ENCODE measurements around the gene ADRA2C.

ADRA2C gene

DNA sequence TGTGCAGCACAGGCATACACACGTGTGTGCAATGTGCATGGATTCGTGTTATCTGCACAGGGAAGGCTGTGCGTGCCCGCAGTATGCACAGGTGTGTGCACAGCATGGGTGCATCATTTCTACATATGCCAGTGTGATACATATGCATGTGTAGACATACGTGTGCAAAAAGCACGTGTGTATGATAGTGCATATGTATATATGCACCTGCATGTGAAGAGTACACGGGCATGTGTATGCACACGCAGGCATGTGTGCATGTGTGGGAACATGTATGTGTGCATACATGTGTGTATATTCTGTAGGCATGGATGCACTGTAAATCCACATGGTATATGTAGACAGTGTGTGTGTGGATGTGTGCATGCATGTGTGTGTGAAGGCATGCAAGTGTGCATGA lies 3.9 kb upstream of the ADRA2C start:
- Histone ChIP-seq H3K4me3 (ENCODE audit: low read depth in 1 of 2, low read length in 1 of 2) (no peak overlapping the region), H3K27ac (no peak overlapping the region), H3K27me3 (peaks cover 52% of the 10 kb centered on the region), H3K4me1 (ENCODE audit: control insufficient read depth in 1 of 2, insufficient read depth in 1 of 2, low read depth in 1 of 2, low read length in 1 of 2) (no peaks in the 10 kb centered on the region), H3K36me3 (no peaks in the 10 kb centered on the region), H3K9me3 (no peaks in the 10 kb centered on the region)
- TF ChIP-seq, protein P1, sequence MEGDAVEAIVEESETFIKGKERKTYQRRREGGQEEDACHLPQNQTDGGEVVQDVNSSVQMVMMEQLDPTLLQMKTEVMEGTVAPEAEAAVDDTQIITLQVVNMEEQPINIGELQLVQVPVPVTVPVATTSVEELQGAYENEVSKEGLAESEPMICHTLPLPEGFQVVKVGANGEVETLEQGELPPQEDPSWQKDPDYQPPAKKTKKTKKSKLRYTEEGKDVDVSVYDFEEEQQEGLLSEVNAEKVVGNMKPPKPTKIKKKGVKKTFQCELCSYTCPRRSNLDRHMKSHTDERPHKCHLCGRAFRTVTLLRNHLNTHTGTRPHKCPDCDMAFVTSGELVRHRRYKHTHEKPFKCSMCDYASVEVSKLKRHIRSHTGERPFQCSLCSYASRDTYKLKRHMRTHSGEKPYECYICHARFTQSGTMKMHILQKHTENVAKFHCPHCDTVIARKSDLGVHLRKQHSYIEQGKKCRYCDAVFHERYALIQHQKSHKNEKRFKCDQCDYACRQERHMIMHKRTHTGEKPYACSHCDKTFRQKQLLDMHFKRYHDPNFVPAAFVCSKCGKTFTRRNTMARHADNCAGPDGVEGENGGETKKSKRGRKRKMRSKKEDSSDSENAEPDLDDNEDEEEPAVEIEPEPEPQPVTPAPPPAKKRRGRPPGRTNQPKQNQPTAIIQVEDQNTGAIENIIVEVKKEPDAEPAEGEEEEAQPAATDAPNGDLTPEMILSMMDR (IDR thresholded peaks at IDR 0.05) = no peak

DNA sequence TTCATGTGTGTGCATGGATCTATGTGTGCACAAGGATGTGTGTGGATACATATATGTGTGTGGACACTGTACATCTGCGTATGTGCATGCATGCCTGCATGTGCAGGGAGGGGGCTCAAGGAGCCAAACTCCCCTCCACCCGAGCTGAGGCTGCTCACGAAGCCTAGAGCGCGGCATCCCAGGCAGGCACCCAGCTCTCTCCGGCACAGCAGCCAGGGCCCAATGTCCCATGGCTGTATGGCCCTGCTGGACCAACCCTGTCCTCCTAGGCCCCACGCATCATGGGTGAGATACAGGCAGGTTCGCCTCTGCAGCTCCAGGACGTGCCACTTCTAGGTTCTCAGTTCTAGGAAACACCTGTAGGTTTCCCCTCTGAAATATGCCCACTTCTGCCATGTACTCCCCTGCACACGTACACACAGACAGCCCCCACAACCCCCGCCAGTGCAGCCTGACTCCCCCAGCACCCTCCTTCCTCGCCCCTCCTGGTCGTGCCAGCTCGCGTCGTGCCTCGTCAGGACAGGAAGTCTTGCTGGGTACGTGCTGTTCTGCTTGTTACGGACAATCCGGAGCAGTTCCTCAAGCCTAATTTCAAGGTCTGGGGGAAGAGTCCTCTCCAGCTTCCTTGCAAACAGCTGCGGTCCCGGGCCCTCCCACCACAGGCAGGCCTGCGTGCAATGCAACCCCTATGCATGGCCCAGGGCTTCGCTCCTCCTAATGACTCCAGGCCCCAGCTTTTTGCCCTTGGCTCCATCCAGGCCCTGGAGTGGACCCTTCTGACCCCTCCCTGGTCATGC lies 3.2 kb upstream of the ADRA2C start:
- TF ChIP-seq, protein P1 (IDR thresholded peaks at IDR 0.05) = no peak
- Histone ChIP-seq H3K4me3 (ENCODE audit: low read depth in 1 of 2, low read length in 1 of 2) (no peak overlapping the region), H3K4me1 (ENCODE audit: control insufficient read depth in 1 of 2, insufficient read depth in 1 of 2, low read depth in 1 of 2, low read length in 1 of 2) (no peaks in the 10 kb centered on the region), H3K36me3 (no peaks in the 10 kb centered on the region), H3K27ac (no peak overlapping the region), H3K9me3 (no peaks in the 10 kb centered on the region), H3K27me3 (peaks cover 59% of the 10 kb centered on the region)

DNA sequence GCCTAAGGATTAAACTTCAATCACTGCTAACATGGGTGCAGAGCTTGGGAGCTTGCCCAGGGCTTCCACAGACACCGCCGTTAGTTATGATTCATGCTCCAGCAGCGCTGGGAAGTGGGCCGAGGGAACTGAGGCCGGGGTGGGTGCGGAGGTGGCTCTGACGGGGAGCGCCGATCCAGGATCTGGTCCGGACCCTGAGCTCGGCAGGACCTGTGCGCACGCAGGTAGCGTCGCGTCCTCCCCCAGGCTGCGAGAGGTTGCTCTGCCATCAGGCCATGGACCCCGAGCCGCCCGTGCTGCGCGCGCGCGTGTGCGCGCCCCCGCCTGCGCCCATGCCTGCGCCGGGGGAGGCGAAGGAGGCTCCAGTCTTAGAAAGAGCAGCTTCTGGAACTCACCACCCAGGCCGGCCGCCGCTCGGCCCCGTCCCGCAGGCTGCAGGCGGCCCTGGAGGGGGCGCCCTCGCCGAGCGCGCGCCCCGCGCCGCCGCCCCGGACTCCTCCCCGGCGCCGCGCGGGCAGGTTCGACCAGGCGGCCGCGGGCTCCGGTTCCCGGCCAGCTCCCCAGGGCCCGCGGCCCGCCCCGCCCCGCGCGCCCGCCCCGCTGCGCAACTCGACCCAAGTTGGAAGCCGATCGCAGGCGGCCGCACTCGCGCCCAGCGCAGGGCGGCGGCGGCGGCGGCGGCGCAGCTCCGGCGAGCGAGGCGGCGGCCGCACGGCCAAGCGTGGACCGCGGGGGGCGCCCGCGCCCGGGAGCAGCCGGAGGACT lies 732 bp upstream of the ADRA2C start:
- H3K9me3 ChIP-seq = no peaks in the 10 kb centered on the region
- H3K27ac ChIP-seq = no peak overlapping the region
- no peaks in the 10 kb centered on the region for H3K4me1 ChIP-seq (ENCODE audit: control insufficient read depth in 1 of 2, insufficient read depth in 1 of 2, low read depth in 1 of 2, low read length in 1 of 2)
- H3K4me3 ChIP-seq (ENCODE audit: low read depth in 1 of 2, low read length in 1 of 2) = no peak overlapping the region
- H3K27me3 ChIP-seq = peaks cover 84% of the 10 kb centered on the region
- TF ChIP-seq, protein P1 (IDR thresholded peaks at IDR 0.05) = no peak
- H3K36me3 ChIP-seq = no peaks in the 10 kb centered on the region

DNA sequence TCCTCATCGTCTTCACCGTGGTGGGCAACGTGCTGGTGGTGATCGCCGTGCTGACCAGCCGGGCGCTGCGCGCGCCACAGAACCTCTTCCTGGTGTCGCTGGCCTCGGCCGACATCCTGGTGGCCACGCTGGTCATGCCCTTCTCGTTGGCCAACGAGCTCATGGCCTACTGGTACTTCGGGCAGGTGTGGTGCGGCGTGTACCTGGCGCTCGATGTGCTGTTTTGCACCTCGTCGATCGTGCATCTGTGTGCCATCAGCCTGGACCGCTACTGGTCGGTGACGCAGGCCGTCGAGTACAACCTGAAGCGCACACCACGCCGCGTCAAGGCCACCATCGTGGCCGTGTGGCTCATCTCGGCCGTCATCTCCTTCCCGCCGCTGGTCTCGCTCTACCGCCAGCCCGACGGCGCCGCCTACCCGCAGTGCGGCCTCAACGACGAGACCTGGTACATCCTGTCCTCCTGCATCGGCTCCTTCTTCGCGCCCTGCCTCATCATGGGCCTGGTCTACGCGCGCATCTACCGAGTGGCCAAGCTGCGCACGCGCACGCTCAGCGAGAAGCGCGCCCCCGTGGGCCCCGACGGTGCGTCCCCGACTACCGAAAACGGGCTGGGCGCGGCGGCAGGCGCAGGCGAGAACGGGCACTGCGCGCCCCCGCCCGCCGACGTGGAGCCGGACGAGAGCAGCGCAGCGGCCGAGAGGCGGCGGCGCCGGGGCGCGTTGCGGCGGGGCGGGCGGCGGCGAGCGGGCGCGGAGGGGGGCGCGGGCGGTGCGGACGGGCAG lies 792 bp downstream of the ADRA2C start:
- no peak overlapping the region for H3K4me3 ChIP-seq (ENCODE audit: low read depth in 1 of 2, low read length in 1 of 2)
- no peak overlapping the region for H3K27ac ChIP-seq
- no peaks in the 10 kb centered on the region for H3K4me1 ChIP-seq (ENCODE audit: control insufficient read depth in 1 of 2, insufficient read depth in 1 of 2, low read depth in 1 of 2, low read length in 1 of 2)
- H3K27me3 ChIP-seq = peaks cover 94% of the 10 kb centered on the region
- TF ChIP-seq, protein P1 (IDR thresholded peaks at IDR 0.05) = no peak
- H3K36me3 ChIP-seq = no peaks in the 10 kb centered on the region
- H3K9me3 ChIP-seq = no peaks in the 10 kb centered on the region

DNA sequence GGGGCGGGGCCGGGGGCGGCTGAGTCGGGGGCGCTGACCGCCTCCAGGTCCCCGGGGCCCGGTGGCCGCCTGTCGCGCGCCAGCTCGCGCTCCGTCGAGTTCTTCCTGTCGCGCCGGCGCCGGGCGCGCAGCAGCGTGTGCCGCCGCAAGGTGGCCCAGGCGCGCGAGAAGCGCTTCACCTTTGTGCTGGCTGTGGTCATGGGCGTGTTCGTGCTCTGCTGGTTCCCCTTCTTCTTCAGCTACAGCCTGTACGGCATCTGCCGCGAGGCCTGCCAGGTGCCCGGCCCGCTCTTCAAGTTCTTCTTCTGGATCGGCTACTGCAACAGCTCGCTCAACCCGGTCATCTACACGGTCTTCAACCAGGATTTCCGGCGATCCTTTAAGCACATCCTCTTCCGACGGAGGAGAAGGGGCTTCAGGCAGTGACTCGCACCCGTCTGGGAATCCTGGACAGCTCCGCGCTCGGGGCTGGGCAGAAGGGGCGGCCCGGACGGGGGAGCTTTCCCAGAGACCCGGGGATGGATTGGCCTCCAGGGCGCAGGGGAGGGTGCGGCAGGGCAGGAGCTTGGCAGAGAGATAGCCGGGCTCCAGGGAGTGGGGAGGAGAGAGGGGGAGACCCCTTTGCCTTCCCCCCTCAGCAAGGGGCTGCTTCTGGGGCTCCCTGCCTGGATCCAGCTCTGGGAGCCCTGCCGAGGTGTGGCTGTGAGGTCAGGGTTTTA lies 1.5 kb downstream of the ADRA2C start:
- no peaks in the 10 kb centered on the region for H3K4me1 ChIP-seq (ENCODE audit: control insufficient read depth in 1 of 2, insufficient read depth in 1 of 2, low read depth in 1 of 2, low read length in 1 of 2)
- no peaks in the 10 kb centered on the region for H3K36me3 ChIP-seq
- H3K4me3 ChIP-seq (ENCODE audit: low read depth in 1 of 2, low read length in 1 of 2) = no peak overlapping the region
- TF ChIP-seq, protein P1 (IDR thresholded peaks at IDR 0.05) = no peak
- H3K27ac ChIP-seq = no peak overlapping the region
- no peaks in the 10 kb centered on the region for H3K9me3 ChIP-seq
- H3K27me3 ChIP-seq = peaks cover 94% of the 10 kb centered on the region

Measured in neutrophil (primary cell).